Measurements from ENCODE around the gene OR51A2.
"Not testable (repeated sequence)": the region's sequence is repeated elsewhere in the genome, so short reads cannot be mapped to it uniquely, and the experiment has no call there.

The OR51A2 gene, protein sequence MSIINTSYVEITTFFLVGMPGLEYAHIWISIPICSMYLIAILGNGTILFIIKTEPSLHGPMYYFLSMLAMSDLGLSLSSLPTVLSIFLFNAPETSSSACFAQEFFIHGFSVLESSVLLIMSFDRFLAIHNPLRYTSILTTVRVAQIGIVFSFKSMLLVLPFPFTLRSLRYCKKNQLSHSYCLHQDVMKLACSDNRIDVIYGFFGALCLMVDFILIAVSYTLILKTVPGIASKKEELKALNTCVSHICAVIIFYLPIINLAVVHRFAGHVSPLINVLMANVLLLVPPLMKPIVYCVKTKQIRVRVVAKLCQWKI

DNA sequence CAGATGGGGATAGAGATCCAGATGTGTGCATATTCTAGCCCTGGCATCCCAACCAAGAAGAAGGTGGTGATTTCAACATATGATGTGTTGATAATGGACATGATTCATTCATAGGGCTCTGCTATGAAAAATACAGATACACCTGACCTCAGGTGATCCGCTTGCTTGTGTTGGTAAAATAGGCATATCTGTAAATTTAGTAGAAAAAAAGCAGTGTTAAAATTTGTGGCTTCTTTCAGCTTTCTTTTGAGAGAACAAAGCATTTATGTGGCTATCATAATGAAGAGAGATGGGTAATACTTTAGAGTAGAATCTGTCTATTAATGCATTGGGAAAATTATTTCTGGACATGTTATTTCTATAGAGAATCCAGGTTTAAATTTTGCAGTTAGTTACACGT is at the start of gene OR51A2:
Gene OR51A2 (minus strand): TSS at position 101 of the 400 bp plus-strand sequence. CDS start 0 bp downstream, at position 101.
- DNase-seq (ENCODE audit: extremely low read depth in 1 of 2, low read depth in 1 of 2), result not testable (repeated sequence)

DNA sequence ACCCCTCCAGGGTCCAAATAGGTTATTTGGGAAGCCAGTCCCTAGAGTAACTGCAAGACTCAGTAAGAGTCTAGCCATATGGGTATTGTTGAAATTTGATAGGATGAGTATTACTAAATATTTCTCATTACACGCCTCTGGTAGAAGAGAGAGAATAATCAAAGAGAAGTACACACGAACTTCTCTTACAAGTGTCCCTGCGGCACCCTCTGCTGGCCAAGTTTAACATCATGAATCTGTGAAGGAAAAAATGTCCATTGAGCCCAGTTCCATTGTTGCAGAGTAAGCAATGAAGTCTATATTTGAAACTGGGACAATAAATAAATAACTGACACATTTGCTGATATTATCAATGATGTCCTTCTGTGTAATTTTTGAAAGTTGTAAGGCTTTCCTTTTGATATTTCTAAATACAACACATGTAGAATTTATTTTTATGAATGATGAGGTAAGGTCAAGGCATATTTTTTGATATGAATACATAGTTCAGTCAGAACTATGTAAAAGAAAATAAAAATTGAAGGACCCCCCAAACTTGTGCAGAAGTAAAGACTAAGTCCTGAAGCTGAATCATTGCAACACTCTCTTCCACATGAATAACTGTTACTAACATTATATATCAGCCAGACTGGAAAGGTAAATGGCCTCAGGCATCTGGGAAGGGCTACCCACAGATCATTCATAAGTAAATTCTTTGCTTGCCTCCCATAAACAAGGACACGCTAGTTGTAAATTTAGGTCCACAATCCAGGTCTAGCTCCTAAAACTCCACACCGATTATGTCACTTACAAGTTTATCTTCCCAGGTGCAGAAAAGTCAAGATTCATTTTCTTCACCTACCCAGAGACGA is 49.1 kb upstream of the OR51A2 start:
- DNase-seq (ENCODE audit: extremely low read depth in 1 of 2, low read depth in 1 of 2), result no peak

DNA sequence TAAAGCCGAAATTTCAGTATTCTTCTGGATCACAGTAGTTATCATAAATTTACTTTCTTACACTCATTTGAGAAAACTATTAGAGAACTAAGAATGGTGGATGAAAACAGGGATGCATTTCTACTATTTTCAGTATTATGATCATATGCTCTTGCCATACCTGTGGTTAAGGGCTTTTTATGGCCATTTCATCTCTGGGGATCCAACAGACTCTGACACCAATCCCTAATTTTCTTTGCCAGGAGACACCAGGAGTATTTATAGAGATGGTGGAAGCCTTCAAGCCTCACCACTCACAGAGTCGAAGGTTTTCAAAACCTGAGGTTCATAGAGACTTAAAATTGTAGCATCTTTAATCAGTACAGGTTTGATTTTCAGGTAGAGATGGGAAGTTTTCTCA is 39.0 kb upstream of the OR51A2 start, which contains the start of gene OR51L1:
Gene OR51L1 (plus strand): TSS at position 301 of the 400 bp plus-strand sequence. CDS start 4,132 bp downstream, outside the sequence.
- no peak for DNase-seq (ENCODE audit: extremely low read depth in 1 of 2, low read depth in 1 of 2)

DNA sequence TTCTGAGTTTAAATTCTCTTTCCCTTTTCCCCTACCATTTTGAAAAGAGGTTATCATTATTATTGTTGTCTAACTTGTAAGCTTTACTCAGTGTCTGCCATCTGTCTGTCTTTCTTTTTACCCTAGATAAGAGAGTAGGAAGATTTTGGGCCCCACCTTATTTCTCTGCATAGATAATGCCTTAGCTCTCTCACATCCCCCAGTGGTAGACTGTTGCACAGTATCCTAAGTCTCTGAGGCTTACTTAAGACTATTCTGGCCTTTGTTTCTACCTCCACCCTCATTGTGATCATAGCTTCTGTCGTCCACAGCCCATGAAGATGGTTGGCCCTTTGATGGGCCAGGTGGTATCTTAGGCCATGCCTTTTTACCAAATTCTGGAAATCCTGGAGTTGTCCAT is 35.5 kb upstream of the OR51A2 start:
- DNase-seq (ENCODE audit: extremely low read depth in 1 of 2, low read depth in 1 of 2), result no peak

DNA sequence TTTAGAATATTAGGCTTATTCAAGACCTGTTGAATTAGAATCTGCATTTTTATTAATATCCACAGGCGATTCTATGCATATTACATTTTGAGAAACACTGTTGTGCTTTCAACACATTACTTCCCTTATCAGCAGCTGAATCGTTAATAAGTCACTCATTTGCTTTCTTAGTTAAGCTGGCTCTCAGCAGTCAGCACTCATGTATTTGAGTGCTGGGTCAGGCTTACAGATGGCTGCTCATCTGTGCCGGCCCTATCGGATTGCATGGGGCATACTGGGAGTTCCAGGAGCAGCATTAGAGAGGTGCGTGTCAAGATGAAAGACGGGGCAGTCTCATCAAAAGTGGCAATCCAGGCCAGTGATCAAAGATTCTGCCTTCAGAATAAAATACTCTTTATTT is 28.3 kb upstream of the OR51A2 start:
- DNase-seq (ENCODE audit: extremely low read depth in 1 of 2, low read depth in 1 of 2), result no peak

DNA sequence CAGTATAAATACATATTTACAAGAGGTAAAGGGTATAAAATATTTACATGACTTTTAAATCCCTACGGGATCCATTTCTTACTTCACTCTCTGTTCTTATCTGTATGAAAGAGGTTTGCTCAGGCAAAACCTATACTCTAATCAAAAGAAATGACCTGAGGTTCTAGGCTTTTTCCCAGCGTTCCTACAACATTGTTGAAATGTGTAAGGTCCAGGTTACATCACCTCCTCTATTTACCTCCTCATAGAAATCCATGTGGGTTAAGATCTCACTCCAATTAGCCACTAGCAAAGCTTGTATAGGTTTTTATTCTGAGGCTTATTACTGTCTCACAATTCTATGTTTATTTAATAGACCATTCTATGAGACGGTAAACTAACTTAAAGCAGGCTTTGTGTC is 27.2 kb upstream of the OR51A2 start:
- no peak for DNase-seq (ENCODE audit: extremely low read depth in 1 of 2, low read depth in 1 of 2)

DNA sequence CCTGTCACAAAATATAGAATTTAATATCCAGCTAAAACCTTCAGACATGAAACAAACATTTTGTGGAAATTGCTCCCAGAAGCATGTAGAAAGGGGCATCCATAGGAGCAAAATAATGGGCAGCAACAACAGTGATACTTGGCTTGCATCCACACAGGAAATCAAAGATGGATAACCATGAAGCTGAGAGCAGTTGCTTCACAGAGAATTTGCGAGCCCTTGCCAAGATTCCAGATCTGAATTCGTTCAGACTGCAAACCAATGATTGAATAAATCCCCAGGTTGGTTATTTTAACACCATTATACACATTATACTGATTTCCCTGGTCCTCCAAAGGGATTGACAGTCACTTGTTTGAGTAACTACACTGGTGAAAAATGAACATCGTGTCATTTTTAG is 23.5 kb upstream of the OR51A2 start:
- no peak for DNase-seq (ENCODE audit: extremely low read depth in 1 of 2, low read depth in 1 of 2)

DNA sequence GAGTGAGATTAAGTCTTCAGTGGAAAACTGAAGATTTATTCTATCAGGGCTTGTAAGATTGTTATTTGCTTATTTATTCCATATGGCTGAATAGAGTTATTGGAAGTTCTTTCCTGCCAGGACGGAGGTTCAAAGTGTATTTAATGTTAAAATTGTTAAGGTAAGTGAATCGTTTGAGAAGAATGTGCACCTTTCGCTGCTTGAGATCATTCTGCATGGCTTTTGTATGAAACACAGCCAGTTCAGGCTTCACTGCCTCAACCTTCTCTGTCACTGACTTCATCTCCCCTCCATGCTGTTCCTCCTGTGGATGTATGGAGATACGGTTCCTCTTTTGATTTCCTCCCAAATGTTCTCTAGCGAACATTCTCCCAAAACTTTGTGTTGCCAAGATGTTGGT is 19.9 kb upstream of the OR51A2 start:
- no peak for DNase-seq (ENCODE audit: extremely low read depth in 1 of 2, low read depth in 1 of 2)

DNA sequence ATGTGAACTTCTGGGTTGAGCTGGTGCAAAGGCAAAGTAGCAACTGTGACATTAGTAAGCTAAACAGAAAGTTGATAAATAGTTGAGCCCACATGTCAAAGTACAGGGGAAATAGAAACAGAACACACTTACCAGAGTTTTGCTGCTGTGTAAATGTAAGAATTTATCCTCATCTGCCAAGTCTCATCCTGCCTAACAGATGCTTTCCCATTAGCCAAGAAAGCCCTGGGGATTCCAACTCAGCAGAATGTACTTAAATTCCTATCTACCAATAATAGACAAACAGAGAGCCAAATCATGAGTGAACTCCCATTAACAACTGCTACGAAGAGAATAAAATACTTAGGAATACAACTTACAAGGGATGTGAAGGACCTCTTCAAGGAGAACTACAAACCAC is 7.3 kb upstream of the OR51A2 start:
- no peak for DNase-seq (ENCODE audit: extremely low read depth in 1 of 2, low read depth in 1 of 2)

DNA sequence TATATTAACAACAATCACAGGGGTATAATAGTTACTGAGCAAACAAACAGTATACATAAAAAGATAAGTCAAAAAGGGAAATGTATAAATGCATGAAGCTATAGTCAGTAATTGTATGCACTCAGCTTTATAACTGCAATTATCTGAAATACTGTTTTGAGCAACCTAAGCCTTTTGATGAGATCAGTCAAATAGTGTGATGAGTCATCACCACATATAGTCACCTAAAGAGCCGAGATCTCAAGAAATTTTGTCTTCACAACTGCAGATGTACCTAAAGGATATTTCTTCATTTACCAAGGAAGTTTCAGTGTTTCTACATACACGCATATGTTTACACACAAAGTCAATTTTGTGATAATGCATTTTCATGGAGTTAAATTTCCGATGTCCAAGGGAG is 5.4 kb upstream of the OR51A2 start:
- no peak for DNase-seq (ENCODE audit: extremely low read depth in 1 of 2, low read depth in 1 of 2)

DNA sequence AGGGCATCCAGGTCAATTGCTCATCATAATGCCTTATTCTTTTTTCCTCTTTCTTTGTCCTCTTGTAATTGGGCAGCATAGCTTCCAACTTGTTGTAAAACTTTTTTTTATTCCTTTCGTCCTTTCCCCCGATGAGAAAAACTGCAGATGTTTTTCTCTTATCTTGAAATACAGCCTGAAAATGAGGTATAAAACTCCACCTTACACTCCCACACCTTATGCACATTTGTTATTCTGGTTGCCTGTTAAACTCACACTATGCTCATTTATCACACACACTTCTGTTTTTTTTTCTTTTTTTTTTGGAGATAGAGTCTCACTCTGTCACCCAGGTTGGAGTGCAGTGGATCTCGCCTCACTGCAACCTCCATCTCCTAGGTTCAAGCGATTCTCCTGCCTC is 1.9 kb upstream of the OR51A2 start:
- no peak for DNase-seq (ENCODE audit: extremely low read depth in 1 of 2, low read depth in 1 of 2)

DNA sequence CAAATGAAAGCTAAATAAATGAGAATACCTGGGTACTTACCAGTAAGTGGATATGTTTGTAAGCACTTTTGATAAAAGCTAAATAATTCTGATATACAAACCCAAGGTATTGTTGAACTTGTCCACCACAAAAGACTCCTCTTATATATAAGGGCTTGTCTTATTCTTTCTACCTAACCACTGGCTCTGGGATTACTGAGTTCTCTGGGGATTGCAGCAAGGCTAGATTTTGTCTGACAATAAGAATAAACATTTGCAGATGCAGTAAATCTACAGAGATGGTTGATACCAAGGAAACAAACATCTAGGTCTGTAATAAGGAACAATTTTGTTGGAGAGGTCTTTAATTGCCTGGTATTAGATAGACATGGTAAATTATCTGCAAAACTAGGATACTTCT is 8.0 kb downstream of the OR51A2 start, which contains the start of gene OR51A4:
Gene OR51A4 (minus strand): TSS at position 101 of the 400 bp plus-strand sequence. CDS start 505 bp downstream, outside the sequence.
- DNase-seq (ENCODE audit: extremely low read depth in 1 of 2, low read depth in 1 of 2), result no peak

DNA sequence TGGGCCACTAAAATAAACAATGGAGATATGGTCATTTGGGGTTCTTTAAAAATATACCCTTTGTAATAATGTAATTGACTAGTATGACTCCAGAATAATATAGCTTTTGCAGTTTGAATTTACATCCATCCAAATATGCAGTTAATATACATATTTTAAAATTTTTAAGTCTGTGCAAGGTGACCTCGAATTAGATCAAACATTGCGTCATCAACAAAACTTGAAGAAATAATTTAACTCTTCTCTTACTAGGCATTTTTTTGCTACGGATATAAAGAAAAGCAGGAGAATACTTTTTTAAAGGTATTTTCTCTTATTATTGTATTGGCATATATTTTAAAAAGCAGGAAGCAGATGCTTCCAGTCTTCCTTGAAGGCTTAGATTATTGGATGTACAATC is 18.8 kb downstream of the OR51A2 start:
- DNase-seq (ENCODE audit: extremely low read depth in 1 of 2, low read depth in 1 of 2), result no peak

DNA sequence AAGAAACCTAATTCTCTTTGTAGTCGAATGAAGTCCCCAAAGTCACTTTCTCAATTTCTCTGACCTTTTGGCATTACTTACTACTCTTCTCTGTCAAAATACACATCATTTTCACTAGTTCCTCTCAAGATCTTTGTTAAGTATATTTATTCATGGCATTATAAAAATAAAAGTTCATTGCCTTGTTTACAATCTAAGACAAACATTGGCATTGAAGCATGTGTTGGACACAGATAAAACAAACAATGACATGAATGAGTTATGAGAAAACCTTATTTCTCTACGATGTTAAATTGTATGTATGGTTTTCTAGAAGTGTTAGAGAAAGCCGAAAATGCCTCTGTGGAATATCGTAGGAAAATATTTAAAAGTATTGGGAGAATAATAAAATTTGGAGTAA is 22.8 kb downstream of the OR51A2 start:
- DNase-seq (ENCODE audit: extremely low read depth in 1 of 2, low read depth in 1 of 2), result no peak

DNA sequence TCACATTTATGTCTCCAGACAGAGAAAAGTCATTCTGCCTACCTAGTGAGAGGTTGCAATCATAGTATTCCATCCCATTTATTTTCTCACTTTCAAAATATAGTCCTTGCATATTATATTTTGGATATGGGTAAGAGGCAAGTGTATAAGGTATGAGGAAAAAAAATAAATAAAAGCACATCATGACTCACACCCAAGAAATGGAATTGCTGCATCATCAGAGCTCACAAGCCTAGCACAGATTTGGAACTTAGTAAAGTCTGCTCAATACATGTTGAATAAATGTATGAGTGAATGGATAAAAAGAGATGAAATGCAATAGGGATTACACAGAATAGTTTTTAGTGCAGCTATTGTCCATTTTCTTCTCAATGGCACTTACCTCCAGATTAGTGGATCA is 28.9 kb downstream of the OR51A2 start:
- DNase-seq (ENCODE audit: extremely low read depth in 1 of 2, low read depth in 1 of 2), result no peak

DNA sequence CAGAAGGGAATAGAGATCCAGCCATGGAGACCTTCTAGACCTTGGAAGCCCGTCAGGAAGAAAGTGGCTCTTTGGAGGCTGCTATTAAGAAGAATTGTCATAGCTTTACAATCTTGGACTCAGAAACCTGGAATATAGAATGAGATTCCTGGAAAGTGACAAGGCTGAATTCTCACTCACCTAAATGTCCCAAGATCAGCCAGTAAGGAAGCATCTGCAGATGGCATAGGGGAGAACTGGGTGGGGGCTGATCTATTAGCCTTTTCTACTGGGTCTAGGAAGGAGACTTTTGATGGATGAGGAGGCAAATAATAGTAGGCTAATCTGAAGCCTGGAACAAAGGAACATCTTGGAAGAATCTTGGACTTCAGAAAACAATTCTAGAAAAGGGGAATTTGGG is 31.3 kb downstream of the OR51A2 start, which contains the start of gene OR51G1:
Gene OR51G1 (minus strand): TSS at position 101 of the 400 bp plus-strand sequence. CDS start 0 bp downstream, at position 101.
- DNase-seq (ENCODE audit: extremely low read depth in 1 of 2, low read depth in 1 of 2), result no peak

DNA sequence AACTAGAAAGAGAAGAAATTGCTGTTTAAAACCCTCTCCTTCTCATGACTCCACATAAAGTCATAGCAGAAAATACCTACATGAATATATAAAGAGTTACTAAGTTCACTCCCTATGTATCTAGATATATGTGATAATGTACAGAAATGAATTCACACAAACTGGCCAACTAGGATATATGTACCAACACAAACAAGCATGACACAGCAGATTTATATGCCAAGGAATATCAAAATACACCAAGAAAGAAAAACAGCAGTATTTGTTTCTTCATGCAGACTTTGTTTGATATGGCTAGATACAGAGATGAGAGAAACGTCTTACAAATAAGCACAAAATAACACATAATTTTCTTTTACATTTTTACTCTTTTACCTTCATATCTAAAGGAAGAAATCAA is 33.2 kb downstream of the OR51A2 start:
- no peak for DNase-seq (ENCODE audit: extremely low read depth in 1 of 2, low read depth in 1 of 2)

DNA sequence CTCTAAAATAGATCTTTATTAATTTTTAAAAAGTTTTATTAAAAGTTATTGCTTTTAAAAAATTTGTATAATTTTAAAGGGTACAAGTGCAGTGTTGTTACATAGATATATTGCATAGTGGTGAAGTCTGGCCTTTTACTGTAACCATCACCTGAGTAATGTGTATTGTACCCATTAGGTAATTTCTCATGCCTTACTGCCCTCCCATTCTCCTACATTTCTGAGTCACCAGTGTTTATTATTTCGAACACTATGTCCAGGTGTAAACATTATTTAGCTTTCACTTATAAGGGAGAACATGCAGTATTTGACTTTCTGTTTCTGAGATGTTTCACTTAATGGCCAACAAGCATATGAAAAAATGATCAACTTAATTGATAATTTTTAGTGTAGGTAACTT is 33.7 kb downstream of the OR51A2 start:
- DNase-seq (ENCODE audit: extremely low read depth in 1 of 2, low read depth in 1 of 2), result no peak

DNA sequence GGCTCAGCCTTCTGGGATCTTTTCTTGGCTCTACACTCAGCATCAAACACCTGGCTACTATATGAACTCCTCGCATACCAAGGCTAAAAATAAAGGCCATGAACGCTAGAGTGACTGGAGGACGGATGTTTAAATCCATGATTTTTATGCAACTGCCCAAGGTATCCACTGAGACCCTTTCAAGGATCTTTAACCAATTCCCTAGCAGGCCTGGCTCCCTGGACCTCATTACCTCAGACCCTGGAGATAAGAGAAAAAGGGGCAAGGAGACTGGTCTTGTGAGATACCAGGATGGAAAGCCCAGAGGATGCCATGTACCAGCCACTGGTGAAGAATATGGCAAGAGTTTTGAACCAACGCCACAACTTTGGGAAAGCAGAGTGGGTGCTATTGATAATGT is 36.3 kb downstream of the OR51A2 start, which contains the start of gene OR51G2:
Gene OR51G2 (minus strand): TSS at position 101 of the 400 bp plus-strand sequence. CDS start 3,687 bp downstream, outside the sequence.
- no peak for DNase-seq (ENCODE audit: extremely low read depth in 1 of 2, low read depth in 1 of 2)

DNA sequence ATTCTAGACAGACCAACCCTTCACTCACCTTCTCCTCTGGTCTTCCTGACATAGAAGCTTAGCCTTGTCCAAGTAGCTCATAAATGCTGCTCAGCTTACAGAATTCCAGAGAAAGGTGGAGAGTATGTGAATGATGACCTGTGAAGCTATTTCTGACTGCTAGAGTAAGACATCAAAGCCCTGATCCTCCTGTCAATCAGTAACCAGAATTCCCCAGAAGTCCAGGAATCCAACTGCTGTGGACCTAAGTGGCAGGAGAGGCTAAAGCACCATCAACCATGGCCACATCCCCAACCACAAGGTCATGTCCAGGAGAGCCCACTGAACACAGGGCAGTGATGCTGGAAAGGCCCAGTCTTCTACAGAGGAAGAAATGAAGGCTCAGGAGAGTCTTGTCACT is 38.9 kb downstream of the OR51A2 start:
- no peak for DNase-seq (ENCODE audit: extremely low read depth in 1 of 2, low read depth in 1 of 2)

Data from stimulated activated CD8-positive, alpha-beta memory T cell treated with anti-CD3 and anti-CD28 coated beads, Interleukin-7, amount 100 ng/mL, for 48 hours (primary cell).